A549 (cell line): ENCODE results near the gene KRT71.

ENCODE experiments used
- CTCF ChIP-seq: fragments of >200 bp; sonication (Bioruptor Twin); formaldehyde crosslinking; IDR thresholded peaks from 3 replicates; pipeline ENCODE4 v1.5.1; 2016
- EP300 ChIP-seq, 2 experiments: fragments of >200 bp; sonication (Bioruptor Twin); formaldehyde crosslinking; IDR thresholded peaks; 2 replicates in 1 of 2; 3 replicates in 1 of 2; pipeline ENCODE4 v1.6.1; 2016 to 2017
- FOSL2 ChIP-seq, 2 experiments: fragments of 450-650 bp in 1 of 2; fragments of >200 bp in 1 of 2; sonication (Bioruptor Twin) in 1 of 2; formaldehyde crosslinking; IDR thresholded peaks; 2 replicates each; pipeline versions ENCODE4 v1.5.0 to v1.6.1; 2016 to 2020; ENCODE audit warnings: mild to moderate bottlenecking in 1 of 2, moderate library complexity in 1 of 2
- HDAC2 ChIP-seq: fragments of 200-600 bp; sonication (generic); IDR thresholded peaks from 2 replicates; pipeline ENCODE4 v1.6.1; 2016
- JUN ChIP-seq, 2 experiments: fragments of >200 bp; sonication (Bioruptor Twin); formaldehyde crosslinking; IDR thresholded peaks; 2 replicates in 1 of 2; 3 replicates in 1 of 2; pipeline ENCODE4 v1.6.1; 2016 to 2017
- MYC ChIP-seq: IDR thresholded peaks from 2 replicates; pipeline ENCODE4 v1.6.1; 2012; ENCODE audit warnings: mild to moderate bottlenecking, inconsistent platforms, low read length, improper control_type of control experiment, borderline replicate concordance
- NR3C1 ChIP-seq: fragments of >200 bp; sonication (Bioruptor Twin); formaldehyde crosslinking; IDR thresholded peaks from 3 replicates; pipeline ENCODE4 v1.6.1; 2017
- POLR2A ChIP-seq: IDR thresholded peaks from 2 replicates; pipeline ENCODE4 v1.6.1; 2012; ENCODE audit warnings: mild to moderate bottlenecking, low read length
- POLR2AphosphoS2 ChIP-seq: conservative IDR thresholded peaks from 2 replicates; pipeline ENCODE4 v1.6.1; 2012; ENCODE audit warnings: low read length, improper control_type of control experiment, inconsistent platforms
- TF ChIP-seq, protein P1 (sequence below): IDR thresholded peaks from 2 replicates; pipeline ENCODE4 v1.6.1; 2012

DNA sequence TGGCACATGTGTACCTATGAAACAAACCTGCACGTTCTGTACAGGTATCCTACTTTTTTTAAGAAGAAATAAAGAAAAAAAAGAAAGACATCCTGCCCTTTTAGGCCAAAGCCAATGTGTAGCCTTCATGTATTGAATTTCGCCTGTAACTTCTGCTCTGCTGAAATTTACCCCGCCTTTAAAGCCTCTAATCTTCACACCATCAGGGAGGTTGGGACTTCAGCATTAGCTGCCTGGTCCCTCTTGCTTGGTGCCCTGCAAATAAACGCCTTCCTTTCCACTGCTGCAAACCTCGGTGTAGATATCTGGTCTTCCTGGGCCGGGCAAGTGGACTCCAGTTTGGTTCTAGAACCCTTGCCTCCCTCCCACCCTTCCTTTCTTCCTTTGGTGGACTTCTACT, 2.6 kb upstream of the KRT71 start:
- TF ChIP-seq, protein P1, sequence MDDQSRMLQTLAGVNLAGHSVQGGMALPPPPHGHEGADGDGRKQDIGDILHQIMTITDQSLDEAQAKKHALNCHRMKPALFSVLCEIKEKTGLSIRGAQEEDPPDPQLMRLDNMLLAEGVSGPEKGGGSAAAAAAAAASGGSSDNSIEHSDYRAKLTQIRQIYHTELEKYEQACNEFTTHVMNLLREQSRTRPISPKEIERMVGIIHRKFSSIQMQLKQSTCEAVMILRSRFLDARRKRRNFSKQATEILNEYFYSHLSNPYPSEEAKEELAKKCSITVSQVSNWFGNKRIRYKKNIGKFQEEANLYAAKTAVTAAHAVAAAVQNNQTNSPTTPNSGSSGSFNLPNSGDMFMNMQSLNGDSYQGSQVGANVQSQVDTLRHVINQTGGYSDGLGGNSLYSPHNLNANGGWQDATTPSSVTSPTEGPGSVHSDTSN, result no peak
- TF ChIP-seq HDAC2 (no peak), JUN (IDR thresholded peaks at IDR 0.05) (no peak), EP300 (IDR thresholded peaks at IDR 0.05) (no peak), POLR2A (no peak), CTCF (no peak), MYC (no peak), POLR2AphosphoS2 (no peak), FOSL2 (IDR thresholded peaks at IDR 0.05) (no peak), FOSL2 (CRISPR knock-in tag; IDR thresholded peaks at IDR 0.05) (no peak), NR3C1 (no peak)
